ENCODE data around the gene CHDH. TPM values are rescaled to one million over a fixed set of nuclear protein-coding genes. Genes with fewer than 3 reads are reported as not detected.

Gene CHDH
- total and polyA plus RNA-seq, 2 experiments from 2014 or later: 2.3 to 6.6 TPM

GRCh38 chr3:53787016-53787415, 59.2 kb downstream of the CHDH start (continued):
- TF ChIP-seq CTCF (conservative IDR thresholded peaks at IDR 0.05; ENCODE audit: low read depth in 2 of 2): no peak
- TF ChIP-seq STAT1 (IDR thresholded peaks at IDR 0.05; ENCODE audit: unreplicated experiment): no peak

GRCh38 chr3:53780806-53781205, 65.4 kb downstream of the CHDH start:
- Mint-ChIP-seq H3K9me3 (no peaks in the 10 kb centered on the region), H3K4me1 (no peaks in the 10 kb centered on the region; the same call in 2 of the 3 replicates), H3K27ac (no peak overlapping the region), H3K27me3 (ENCODE audit: insufficient read depth, low read depth, poor library complexity) (peaks cover 1% of the 10 kb centered on the region), H3K36me3 (ENCODE audit: low read depth) (no peaks in the 10 kb centered on the region), H3K4me3 (no peak overlapping the region)
- Histone ChIP-seq H4K20me1 (replicated peaks; ENCODE audit: insufficient read depth) (no peaks in the 10 kb centered on the region), H3K4me3 (no peak overlapping the region), H2AFZ (no peak overlapping the region), H3K36me3 (ENCODE audit: insufficient read depth) (no peaks in the 10 kb centered on the region), H3K27ac (ENCODE audit: low read depth) (no peak overlapping the region), H3K27me3 (ENCODE audit: insufficient read depth) (no peaks in the 10 kb centered on the region), H3K9me2 (ENCODE audit: insufficient read depth) (peaks cover 13% of the 10 kb centered on the region), H3F3A (replicated peaks; ENCODE audit: low read depth) (no peaks in the 10 kb centered on the region), H3K4me1 (ENCODE audit: insufficient read depth) (no peaks in the 10 kb centered on the region), H3K79me2 (replicated peaks; ENCODE audit: insufficient read depth) (no peaks in the 10 kb centered on the region), H3K4me2 (no peak overlapping the region)
- DNase-seq (ENCODE audit: low spot score) (no peak), ATAC-seq (no peak)
- TF ChIP-seq ZNF331 (CRISPR knock-in tag; IDR thresholded peaks at IDR 0.05; ENCODE audit: low read depth) (no peak), NANOG (IDR thresholded peaks at IDR 0.05; ENCODE audit: borderline replicate concordance) (no peak), ETS1 (IDR thresholded peaks at IDR 0.05) (no peak), CTCF (conservative IDR thresholded peaks at IDR 0.05; ENCODE audit: low read depth in 2 of 2) (no peak), CREB1 (CRISPR knock-in tag; IDR thresholded peaks at IDR 0.05; ENCODE audit: low read depth) (no peak), REST (IDR thresholded peaks at IDR 0.05; ENCODE audit: unreplicated experiment) (no peak), ZNF114 (CRISPR knock-in tag; IDR thresholded peaks at IDR 0.05) (no peak), EZH2 (IDR thresholded peaks at IDR 0.05; ENCODE audit: low read depth, unreplicated experiment) (no peak), EZH2phosphoT487 (IDR thresholded peaks at IDR 0.05; ENCODE audit: unreplicated experiment) (no peak), POLR2AphosphoS5 (IDR thresholded peaks at IDR 0.05; ENCODE audit: low read depth) (no peak), STAT1 (IDR thresholded peaks at IDR 0.05; ENCODE audit: unreplicated experiment) (no peak), JUNB (IDR thresholded peaks at IDR 0.05; ENCODE audit: unreplicated experiment) (no peak)
